GM19025 (cell line): Measurements from ENCODE around the gene PTPRN2.

Experiments
- ATAC-seq: cut with Tn5 transposase; IDR thresholded peaks from one replicate; pipeline ENCODE4 v1.9.1; 2021; ENCODE audit warnings: mild to moderate bottlenecking, low read depth, moderate library complexity; ENCODE audit not compliant: unreplicated experiment

PTPRN2 gene

GRCh38 chr7:158558816-158559215 lies 28.8 kb downstream of the PTPRN2 start:
- ATAC-seq, result no peak

- ATAC-seq, result no peak
Observed at GRCh38 chr7:158557441-158557755, 30.2 kb downstream of the PTPRN2 start.

- no peak for ATAC-seq
Observed at GRCh38 chr7:158556721-158557440, 30.7 kb downstream of the PTPRN2 start.

GRCh38 chr7:158555034-158555520 lies 32.5 kb downstream of the PTPRN2 start:
- no peak for ATAC-seq

- no peak for ATAC-seq
Observed at GRCh38 chr7:158550886-158551452, 36.7 kb downstream of the PTPRN2 start.

- ATAC-seq, result no peak
Observed at GRCh38 chr7:158550394-158550700, 37.3 kb downstream of the PTPRN2 start.

- ATAC-seq, result no peak
Observed at GRCh38 chr7:158549616-158550393, 37.8 kb downstream of the PTPRN2 start.

- ATAC-seq, result no peak
Observed at GRCh38 chr7:158549176-158549615, 38.4 kb downstream of the PTPRN2 start.

- ATAC-seq, result no peak
Observed at GRCh38 chr7:158548726-158549125, 38.9 kb downstream of the PTPRN2 start.

- ATAC-seq, result no peak
Observed at GRCh38 chr7:158547817-158548216, 39.8 kb downstream of the PTPRN2 start.

- no peak for ATAC-seq
Observed at GRCh38 chr7:158546626-158547025, 41.0 kb downstream of the PTPRN2 start.

GRCh38 chr7:158546214-158546613 lies 41.4 kb downstream of the PTPRN2 start:
- no peak for ATAC-seq

- no peak for ATAC-seq
Observed at GRCh38 chr7:158544708-158545107, 42.9 kb downstream of the PTPRN2 start.

GRCh38 chr7:158543840-158544239 lies 43.8 kb downstream of the PTPRN2 start:
- no peak for ATAC-seq

- no peak for ATAC-seq
Observed at GRCh38 chr7:158542651-158543566, 44.7 kb downstream of the PTPRN2 start.

- no peak for ATAC-seq
Observed at GRCh38 chr7:158541346-158542010, 46.1 kb downstream of the PTPRN2 start.

GRCh38 chr7:158539711-158540146 lies 47.9 kb downstream of the PTPRN2 start:
- no peak for ATAC-seq

- no peak for ATAC-seq
Observed at GRCh38 chr7:158538156-158538946, 49.3 kb downstream of the PTPRN2 start.

- no peak for ATAC-seq
Observed at GRCh38 chr7:158537516-158537882, 50.1 kb downstream of the PTPRN2 start.
